22Rv1 (cell line): ENCODE data around the gene ZBTB7C.

Source experiments
- ZFX ChIP-seq: fragments of 450-650 bp; IDR thresholded peaks from 2 replicates; pipeline ENCODE4 v1.6.1; 2017; ENCODE audit warnings: antibody characterized with exemption, borderline replicate concordance
- TF ChIP-seq, protein P1 (sequence below): fragments of 450-650 bp; IDR thresholded peaks from 2 replicates; pipeline ENCODE4 v1.5.1; 2017; ENCODE audit warnings: mild to moderate bottlenecking

DNA sequence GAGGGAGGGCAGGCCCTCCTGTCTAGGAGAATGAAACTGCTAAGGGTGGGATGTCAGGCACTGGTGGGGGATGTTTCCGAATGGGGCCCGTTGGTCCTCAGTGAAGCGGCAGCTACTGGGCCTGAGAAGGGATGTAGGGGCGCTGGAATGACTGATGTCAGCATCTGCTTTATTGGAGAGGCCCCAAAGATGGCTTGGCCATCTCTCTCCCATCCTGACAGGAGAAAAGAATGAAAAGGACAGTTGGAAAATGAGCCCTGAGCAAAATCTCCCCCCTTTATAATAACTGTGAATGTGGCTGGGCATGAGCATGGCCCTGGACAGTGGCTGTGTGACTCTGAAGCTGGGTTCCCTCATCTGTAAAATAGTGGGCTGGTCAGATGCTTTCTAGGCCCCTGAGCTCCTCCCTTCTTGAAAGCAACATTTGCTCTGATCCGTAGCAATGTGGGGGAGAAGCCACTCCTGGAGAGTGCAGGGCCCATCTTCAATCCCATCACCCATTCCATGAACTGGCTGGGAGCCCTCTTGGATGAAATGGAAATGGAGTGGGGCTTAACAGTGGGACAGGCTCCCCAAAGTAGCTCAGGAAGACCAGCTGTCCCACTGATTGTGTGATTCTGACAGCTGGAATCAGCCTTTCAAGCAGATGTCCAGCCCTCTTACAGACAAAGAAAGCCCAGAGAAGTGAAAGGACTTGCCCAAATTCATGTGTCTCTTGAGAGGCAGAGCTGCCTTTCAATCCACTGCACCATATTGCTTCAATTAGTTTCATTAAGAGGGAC is 246.0 kb downstream of the ZBTB7C start:
- TF ChIP-seq, protein P1, sequence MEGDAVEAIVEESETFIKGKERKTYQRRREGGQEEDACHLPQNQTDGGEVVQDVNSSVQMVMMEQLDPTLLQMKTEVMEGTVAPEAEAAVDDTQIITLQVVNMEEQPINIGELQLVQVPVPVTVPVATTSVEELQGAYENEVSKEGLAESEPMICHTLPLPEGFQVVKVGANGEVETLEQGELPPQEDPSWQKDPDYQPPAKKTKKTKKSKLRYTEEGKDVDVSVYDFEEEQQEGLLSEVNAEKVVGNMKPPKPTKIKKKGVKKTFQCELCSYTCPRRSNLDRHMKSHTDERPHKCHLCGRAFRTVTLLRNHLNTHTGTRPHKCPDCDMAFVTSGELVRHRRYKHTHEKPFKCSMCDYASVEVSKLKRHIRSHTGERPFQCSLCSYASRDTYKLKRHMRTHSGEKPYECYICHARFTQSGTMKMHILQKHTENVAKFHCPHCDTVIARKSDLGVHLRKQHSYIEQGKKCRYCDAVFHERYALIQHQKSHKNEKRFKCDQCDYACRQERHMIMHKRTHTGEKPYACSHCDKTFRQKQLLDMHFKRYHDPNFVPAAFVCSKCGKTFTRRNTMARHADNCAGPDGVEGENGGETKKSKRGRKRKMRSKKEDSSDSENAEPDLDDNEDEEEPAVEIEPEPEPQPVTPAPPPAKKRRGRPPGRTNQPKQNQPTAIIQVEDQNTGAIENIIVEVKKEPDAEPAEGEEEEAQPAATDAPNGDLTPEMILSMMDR = no peak
- TF ChIP-seq ZFX = no peak
